Measurements from ENCODE around the gene CGB1.
"Not testable (repeated sequence)": the region's sequence is repeated elsewhere in the genome, so short reads cannot be mapped to it uniquely, and the experiment has no call there.

DNA sequence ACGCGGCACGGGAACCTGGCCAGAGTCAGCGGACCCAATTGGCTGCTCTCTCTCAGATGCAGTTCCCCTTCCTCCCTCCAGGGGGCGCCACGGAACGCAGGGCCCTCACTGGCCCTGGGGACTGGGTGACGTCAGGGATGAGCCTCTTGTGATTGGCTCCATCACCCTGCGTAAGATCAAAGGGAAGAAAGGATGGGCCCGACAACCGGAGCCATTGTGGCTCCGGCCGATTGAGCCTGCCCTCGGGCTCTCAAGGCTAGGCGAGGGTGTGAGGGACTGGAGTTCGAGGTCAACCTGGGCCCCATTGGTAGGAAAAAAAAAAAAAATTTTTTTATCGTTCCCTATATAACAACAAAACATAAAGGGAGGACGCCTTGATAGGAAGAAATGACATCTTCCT lies at the start of gene CGB1:
- TF ChIP-seq, protein P1, sequence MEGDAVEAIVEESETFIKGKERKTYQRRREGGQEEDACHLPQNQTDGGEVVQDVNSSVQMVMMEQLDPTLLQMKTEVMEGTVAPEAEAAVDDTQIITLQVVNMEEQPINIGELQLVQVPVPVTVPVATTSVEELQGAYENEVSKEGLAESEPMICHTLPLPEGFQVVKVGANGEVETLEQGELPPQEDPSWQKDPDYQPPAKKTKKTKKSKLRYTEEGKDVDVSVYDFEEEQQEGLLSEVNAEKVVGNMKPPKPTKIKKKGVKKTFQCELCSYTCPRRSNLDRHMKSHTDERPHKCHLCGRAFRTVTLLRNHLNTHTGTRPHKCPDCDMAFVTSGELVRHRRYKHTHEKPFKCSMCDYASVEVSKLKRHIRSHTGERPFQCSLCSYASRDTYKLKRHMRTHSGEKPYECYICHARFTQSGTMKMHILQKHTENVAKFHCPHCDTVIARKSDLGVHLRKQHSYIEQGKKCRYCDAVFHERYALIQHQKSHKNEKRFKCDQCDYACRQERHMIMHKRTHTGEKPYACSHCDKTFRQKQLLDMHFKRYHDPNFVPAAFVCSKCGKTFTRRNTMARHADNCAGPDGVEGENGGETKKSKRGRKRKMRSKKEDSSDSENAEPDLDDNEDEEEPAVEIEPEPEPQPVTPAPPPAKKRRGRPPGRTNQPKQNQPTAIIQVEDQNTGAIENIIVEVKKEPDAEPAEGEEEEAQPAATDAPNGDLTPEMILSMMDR (IDR thresholded peaks at IDR 0.05) = peak in 1 of 5 experiments; percentile 5
- TF ChIP-seq POLR2A, EP300 (IDR thresholded peaks at IDR 0.05): not testable (repeated sequence)

Data from tibial nerve (tissue), 4 donors.